HG03558 (cell line): Measurements from ENCODE around the gene RSPH3.

ENCODE experiments used
- ATAC-seq: cut with Tn5 transposase; IDR thresholded peaks from one replicate; pipeline ENCODE4 v1.9.1; 2021; ENCODE audit warnings: moderate number of reproducible peaks; ENCODE audit not compliant: unreplicated experiment; ENCODE audit errors: extremely low read depth

RSPH3 gene

GRCh38 chr6:158939255-158940159 is 60.5 kb downstream of the RSPH3 start:
- ATAC-seq: no peak

- ATAC-seq: no peak
Observed at GRCh38 chr6:158938811-158939254, 61.2 kb downstream of the RSPH3 start.

GRCh38 chr6:158938220-158938619 is 61.8 kb downstream of the RSPH3 start:
- no peak for ATAC-seq

GRCh38 chr6:158934157-158934556 is 65.8 kb downstream of the RSPH3 start:
- ATAC-seq: no peak

- ATAC-seq: no peak
Observed at GRCh38 chr6:158933079-158933595, 66.9 kb downstream of the RSPH3 start.

GRCh38 chr6:158928068-158928467 is 71.9 kb downstream of the RSPH3 start:
- ATAC-seq: no peak

GRCh38 chr6:158926414-158926813 is 73.6 kb downstream of the RSPH3 start:
- ATAC-seq: no peak

- no peak for ATAC-seq
Observed at GRCh38 chr6:158924499-158925455, 75.2 kb downstream of the RSPH3 start.

- ATAC-seq: no peak
Observed at GRCh38 chr6:158923805-158924498, 76.0 kb downstream of the RSPH3 start.
